Stimulated activated CD8-positive, alpha-beta memory T cell treated with anti-CD3 and anti-CD28 coated beads, Interleukin-12 subunit alpha, Interleukin-12 subunit beta, amount 100 ng/mL, for 4 hours (primary cell): ENCODE data around the gene MAD2L2.
A peak's percentile ranks its signal among the peaks of the same experiment; 100 is the strongest.

Source experiments
- DNase-seq: peaks from one replicate; pipeline ENCODE4 v3.0.0-alpha.2; 2020; ENCODE audit warnings: low read depth

MAD2L2 gene

DNA sequence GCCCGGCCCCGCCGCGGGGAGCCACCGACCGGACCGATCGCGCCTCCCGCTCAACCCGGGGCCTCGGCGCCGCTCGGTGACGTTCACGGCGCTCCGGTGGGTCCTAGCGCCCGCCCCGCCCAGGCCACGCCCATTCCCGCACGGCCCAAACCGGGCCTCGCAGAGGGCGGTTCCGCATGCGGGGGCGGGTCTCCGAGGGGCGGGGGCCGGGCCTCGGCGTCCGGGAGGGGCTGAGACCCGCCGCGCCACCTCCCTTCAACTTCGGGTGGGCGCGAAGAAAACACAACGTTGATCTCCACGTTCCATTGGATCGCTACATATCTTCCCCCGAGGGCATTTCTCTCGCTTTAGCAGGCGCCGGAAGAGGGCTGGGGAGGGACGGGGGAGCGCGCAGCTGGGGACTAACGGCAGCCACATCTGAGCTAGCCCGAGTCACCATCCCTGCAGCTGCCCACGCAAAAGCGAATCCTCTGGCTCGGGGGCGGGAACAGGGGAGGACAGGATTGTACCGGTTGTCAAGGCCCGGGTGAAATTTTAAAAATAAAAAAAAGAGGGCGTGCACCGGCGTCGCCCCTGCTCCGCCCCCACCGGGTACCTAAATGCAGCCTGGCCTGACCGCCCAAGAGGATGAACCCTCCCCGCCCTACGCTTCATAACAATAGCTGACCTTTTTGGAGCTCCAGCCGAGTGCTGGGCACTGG lies at the start of gene MAD2L2:
TSS of gene MAD2L2 (minus strand) at position 78 of the 701 bp plus-strand sequence. CDS start 547 bp downstream, outside the sequence.
- DNase-seq: peak; percentile 86

- DNase-seq: no peak
Observed at GRCh38 chr1:11730429-11730891, 49.5 kb upstream of the MAD2L2 start.

DNA sequence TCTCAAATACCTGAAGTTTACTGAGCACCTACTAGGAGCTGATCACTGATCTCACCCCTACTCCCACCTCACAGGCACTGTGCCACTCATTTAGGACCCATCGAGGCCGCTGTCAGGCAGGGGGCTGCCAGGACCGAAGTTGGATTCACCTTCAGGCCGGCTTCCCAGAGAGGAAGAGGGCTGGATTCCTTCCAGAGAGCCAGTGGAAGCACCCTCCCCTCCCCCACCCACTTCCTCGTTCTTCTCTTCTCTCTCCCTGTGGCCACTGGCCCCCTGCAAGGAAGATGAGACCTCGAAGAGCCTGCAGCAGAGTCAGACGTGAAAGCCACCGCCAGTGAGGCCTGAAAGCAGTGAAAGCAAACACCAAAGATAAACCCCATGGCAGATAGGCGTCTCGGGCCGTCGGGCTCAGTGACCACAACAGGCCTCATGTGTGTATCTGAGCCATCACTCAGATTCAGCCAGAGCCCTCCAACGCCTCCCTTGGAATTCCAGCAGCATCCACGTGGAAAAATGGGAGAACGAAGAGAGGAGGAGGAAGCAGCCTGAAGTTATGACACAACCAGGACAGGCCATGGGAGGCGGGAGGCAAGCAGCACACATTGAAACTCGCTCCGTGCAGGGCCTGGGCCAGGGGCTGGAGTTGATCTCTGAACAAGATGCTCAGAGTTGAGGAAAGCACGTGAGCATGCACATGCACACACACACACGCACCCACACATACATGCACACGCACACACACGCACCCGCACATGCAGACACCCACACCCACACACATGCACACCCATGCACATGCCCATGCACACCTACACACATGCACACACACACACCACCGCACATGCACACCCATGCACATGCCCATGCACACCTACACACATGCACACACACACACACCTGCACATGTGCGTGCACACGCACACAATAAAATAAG lies 48.8 kb upstream of the MAD2L2 start:
- no peak for DNase-seq

GRCh38 chr1:11729155-11729497 lies 48.2 kb upstream of the MAD2L2 start:
- no peak for DNase-seq

DNA sequence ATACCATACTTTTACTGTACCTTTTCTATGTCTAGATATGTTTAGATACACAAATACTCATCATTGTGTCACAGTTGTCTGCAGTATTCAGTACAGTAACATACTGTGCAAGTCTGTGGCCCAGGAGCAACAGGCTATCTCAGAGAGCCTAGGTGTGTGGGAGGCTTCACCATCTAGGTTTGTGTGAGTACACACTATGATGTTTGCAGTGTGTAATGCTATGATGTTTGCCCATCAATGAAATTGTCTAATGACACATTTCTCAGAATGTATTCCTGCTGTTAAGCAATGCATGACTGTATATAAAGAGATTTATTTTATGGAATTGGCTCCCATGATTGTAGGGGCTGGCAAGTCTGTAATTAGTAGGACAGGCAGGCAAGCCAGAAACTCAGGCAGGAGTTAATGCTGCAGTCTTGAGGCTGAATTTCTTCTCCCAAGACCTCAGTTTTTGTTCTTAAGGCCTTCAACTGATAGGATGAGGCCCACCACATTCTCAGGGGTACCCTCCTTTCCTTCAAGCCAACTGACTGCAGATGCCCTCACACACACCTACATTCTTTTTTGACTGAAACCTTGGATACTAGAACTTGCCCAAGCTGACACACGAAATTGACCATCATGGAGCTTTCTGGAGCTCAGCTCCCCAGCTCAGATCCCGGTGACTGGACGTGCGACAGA lies 47.3 kb upstream of the MAD2L2 start:
- DNase-seq: no peak

GRCh38 chr1:11727119-11727518 lies 46.2 kb upstream of the MAD2L2 start:
- DNase-seq: no peak

- DNase-seq: no peak
Observed at GRCh38 chr1:11725616-11726015, 44.7 kb upstream of the MAD2L2 start.

DNA sequence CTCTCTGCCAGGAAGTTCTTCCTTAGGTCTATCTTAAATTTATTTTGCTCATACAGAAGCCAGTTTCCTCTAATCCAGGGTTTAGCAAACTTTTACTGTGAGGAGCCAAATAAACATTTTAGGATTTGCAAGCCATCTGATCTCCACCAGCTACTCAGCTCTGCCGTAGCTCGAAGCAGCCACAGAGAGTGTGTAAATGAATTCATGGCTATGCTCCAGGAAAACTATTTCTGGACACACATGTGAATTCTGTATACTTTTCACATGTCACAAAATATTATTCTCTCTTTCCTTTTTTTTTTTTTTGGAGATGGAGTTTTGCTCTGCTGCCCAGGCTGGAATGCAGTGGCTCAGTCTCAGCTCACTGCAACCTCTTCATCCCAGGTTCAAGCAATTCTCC lies 41.6 kb upstream of the MAD2L2 start:
- no peak for DNase-seq

DNA sequence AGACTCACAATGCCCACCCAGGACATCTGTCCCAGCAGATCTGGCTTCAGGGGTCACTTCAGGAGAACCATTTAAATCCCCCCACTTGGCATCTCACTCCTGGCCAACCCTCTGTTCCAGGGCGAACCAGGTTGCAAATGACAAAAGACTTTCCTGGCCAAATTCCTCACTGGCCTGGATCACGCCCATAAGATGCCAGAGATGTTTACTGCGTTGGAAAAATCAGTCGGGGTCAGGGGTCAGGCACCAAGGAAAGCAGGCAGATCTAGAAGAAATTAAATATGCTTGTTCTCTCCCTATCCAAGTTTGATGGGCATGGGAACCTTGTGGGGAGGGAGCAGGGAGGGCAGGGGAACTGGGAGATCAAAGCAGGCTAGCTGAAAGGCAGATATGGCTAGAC lies 40.4 kb upstream of the MAD2L2 start:
- no peak for DNase-seq

DNA sequence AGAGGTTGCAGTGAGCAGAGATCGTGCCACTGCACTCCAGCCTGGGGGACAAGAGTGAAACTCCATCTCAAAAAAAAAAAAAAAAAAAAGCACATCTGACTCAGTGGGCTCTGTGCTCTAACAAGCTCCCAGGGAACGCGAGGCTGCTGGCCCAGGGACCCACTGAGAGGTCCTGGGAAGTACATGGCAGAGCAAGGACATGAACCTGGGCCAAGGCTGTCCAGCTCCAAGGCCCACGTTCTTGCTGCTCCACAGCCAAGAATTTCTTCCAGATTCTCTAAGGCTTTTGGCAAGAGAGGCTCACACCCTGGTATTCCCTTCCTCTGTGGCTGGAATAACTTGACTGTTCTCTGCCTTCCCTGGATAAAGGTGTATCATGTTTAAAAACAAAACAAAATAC lies 39.6 kb upstream of the MAD2L2 start:
- no peak for DNase-seq

DNA sequence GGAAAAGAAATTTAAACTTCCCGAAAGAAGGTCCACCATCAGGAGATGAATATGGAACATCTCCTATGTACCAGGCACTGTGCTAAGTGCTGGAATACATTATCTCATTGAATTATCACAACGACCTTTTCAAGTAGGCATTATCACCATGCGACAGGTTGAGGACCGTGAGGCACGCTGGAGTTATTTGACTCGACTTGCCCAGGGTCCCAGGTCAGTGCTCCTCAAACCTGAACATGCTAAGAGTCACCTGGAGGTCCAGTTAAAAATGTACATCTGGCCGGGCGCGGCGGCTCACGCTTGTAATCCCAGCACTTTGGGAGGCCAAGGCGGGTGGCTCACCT lies 39.1 kb upstream of the MAD2L2 start:
- no peak for DNase-seq

- peak; percentile 72 for DNase-seq
Observed at GRCh38 chr1:11719313-11720032, 38.5 kb upstream of the MAD2L2 start.

- DNase-seq: no peak
Observed at GRCh38 chr1:11714831-11715575, 34.1 kb upstream of the MAD2L2 start.

GRCh38 chr1:11713095-11713494 lies 32.1 kb upstream of the MAD2L2 start:
- no peak for DNase-seq

DNA sequence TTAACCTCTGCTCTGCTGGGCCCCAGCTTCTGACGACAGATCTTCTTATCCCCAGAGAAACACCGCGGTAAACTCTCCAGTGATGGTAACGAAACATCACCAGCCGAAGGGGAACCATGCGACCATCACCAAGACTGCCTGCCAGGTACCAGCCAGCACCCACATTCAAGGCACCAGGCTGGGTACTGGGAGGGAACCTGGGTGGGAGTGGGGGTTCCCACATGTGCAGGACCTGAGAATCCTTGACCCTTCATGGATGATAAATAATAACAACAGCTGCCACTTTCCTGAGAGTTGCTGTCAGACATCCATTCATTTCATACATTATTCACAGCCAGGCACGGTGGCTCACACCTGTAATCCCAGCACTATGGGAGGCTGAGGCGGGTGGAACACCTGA lies 31.3 kb upstream of the MAD2L2 start:
- DNase-seq: no peak

GRCh38 chr1:11711490-11711889 lies 30.5 kb upstream of the MAD2L2 start:
- no peak for DNase-seq

DNA sequence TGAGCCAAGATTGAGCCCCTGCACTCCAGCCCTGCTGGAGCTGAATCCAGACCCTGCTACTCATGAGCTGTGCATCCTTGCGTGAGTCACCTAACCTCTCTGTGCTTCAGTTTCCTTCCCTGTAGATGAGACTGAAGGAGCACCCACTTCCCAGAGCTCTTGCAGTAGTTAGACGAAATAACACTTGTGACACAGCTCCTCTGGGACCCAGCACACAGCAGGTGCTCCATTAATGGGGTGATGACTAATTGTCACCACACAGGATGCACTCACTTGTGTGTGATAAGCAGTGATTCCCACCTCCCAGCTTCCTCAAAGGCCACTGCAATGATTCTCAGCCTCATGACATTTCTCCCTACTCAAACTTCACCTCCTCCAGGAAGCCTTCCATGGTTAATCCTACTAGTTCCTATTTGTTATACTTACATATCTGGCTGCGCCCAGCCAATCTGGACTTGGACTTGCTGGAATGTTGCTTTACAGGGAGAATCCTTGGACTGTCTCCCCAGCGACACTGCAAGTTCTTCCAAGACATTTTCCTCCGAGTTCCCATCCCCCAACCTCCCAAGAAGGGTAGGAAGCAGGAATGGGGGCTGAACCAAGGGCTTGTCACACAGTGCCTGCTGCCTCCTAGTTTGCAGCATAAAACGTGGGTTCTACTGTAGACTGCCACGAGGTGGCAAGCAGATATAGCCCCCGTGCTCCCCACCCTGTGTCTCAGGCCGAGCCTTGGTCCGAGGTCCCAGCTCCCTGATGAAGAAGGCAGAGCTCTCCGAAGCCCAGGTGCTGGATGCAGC lies 27.8 kb upstream of the MAD2L2 start:
- no peak for DNase-seq

DNA sequence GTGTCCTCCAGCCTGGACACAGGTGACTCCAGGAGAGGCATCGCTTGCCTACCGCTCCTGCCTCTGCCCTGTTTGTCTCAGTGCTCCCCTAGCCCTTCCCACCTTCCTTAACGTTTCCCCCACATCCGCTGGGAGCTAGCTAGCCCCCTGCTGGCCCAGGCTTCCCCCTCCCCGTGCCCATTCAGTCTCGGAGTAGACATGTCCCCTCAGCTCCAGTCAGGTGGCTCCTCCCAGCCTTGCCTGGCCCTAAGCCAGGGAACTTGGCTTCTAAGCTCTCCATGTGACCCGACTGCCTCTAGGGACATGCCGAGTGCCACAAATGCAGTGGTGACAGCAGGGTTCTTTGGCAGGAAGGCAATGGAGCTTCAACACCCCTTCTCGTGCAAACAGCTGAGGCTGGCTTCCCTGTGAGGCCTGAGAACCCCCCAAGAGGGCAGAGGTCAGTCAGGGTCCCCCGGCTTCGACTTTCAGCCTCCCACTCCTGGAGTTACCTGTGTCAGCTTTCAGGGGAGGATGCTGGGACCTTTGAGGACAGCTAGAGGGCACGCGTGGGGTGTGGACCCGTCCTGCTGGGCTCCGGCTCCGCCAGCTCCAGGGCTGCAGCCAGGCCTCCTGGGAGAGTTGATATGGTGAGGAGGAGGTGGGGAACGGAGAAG lies 26.8 kb upstream of the MAD2L2 start:
- DNase-seq: no peak

DNA sequence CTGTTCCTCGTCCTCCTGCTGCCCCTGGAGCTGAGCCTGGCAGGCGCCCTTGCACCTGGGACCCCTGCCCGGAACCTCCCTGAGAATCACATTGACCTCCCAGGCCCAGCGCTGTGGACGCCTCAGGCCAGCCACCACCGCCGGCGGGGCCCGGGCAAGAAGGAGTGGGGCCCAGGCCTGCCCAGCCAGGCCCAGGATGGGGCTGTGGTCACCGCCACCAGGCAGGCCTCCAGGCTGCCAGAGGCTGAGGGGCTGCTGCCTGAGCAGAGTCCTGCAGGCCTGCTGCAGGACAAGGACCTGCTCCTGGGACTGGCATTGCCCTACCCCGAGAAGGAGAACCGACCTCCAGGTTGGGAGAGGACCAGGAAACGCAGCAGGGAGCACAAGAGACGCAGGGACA lies 25.3 kb upstream of the MAD2L2 start:
- no peak for DNase-seq

DNA sequence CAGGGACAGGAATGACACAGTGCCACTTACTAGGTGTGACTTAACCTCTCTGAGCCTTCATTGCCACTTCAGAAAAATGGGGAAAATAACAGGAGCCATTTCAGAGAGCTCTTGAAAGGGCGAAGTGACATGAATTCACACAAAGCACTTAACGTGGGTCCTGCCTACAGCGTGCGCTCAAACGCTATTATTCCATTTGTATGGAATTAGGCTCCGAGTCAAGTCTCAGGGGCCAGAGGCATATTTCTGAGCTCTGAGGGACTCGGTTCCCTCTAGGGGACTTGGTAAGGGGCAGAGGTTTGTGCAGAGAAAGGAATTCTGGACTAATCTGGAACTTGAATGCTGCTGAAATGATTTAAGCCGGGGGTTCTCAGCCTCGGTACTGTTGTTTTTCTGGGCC lies 24.6 kb upstream of the MAD2L2 start:
- DNase-seq: no peak
